ENCODE results near the gene KIF27. TPM values are rescaled to one million over a fixed set of nuclear protein-coding genes. Genes with fewer than 3 reads are reported as not detected.
"Not testable (repeated sequence)": the region's sequence is repeated elsewhere in the genome, so short reads cannot be mapped to it uniquely, and the experiment has no call there.

Gene KIF27
- total and polyA plus RNA-seq, 8 donors, result 5.6 to 26.0 (median 19.3) TPM

- H3K36me3 ChIP-seq; ATAC-seq; H3K4me3 ChIP-seq; H3K27ac ChIP-seq; H3K9me3 ChIP-seq; H3K27me3 ChIP-seq; intact Hi-C loops (cut with DNase I); DNase-seq; H3K4me1 ChIP-seq: not testable (repeated sequence)
Observed at GRCh38 chr9:83875559-83875958, 45.7 kb downstream of the KIF27 start.

- ATAC-seq; intact Hi-C loops (cut with DNase I); H3K27me3 ChIP-seq; DNase-seq; H3K4me3 ChIP-seq; H3K4me1 ChIP-seq; H3K27ac ChIP-seq; H3K9me3 ChIP-seq: not testable (repeated sequence)
- peaks cover 0 to 11% of the 10 kb centered on the region in 2 donors for H3K36me3 ChIP-seq
Observed at GRCh38 chr9:83849895-83850294, 71.3 kb downstream of the KIF27 start.

- H3K9me3 ChIP-seq; DNase-seq; H3K36me3 ChIP-seq; H3K27me3 ChIP-seq; H3K27ac ChIP-seq; H3K4me3 ChIP-seq; H3K4me1 ChIP-seq; intact Hi-C loops (cut with DNase I): not testable (repeated sequence)
- peak; percentile 84 for ATAC-seq
Observed at GRCh38 chr9:83837070-83837643, 84.1 kb downstream of the KIF27 start.

- intact Hi-C loops (cut with DNase I); H3K36me3 ChIP-seq; H3K27ac ChIP-seq; H3K27me3 ChIP-seq; H3K9me3 ChIP-seq; DNase-seq; ATAC-seq; H3K4me3 ChIP-seq; H3K4me1 ChIP-seq: not testable (repeated sequence)
Observed at GRCh38 chr9:83830426-83831071, 90.7 kb downstream of the KIF27 start.

- ATAC-seq, result peak; percentile 32
- H3K27me3 ChIP-seq; DNase-seq; intact Hi-C loops (cut with DNase I); H3K4me1 ChIP-seq; H3K36me3 ChIP-seq; H3K27ac ChIP-seq; H3K4me3 ChIP-seq; H3K9me3 ChIP-seq: not testable (repeated sequence)
Observed at GRCh38 chr9:83824986-83825623, 96.1 kb downstream of the KIF27 start.

GRCh38 chr9:83817356-83818278 is 103.6 kb downstream of the KIF27 start, which contains the start of gene GKAP1:
Gene GKAP1, minus strand, starts transcription at chr9:83817769. Its CDS starts 11,252 bp downstream, at chr9:83806517.
- DNase-seq (peak; percentile 29 to 96 (median 75)), ATAC-seq (peak; percentile 95)
- H3K9me3 ChIP-seq; H3K4me1 ChIP-seq; H3K36me3 ChIP-seq; intact Hi-C loops (cut with DNase I); H3K27me3 ChIP-seq: not testable (repeated sequence)
- H3K4me3 ChIP-seq, result peak within 1 kb of the TSS; percentile 55 to 67
- peak within 1 kb of the TSS; percentile 62 to 73 for H3K27ac ChIP-seq

- H3K4me1 ChIP-seq; ATAC-seq; H3K36me3 ChIP-seq; DNase-seq; H3K27me3 ChIP-seq; intact Hi-C loops (cut with DNase I); H3K9me3 ChIP-seq: not testable (repeated sequence)
- Histone ChIP-seq H3K4me3 (peak overlapping the region; percentile 55 to 67), H3K27ac (peak overlapping the region; percentile 62 to 73)
Observed at GRCh38 chr9:83817011-83817355, 104.2 kb downstream of the KIF27 start.

GRCh38 chr9:83815120-83815519 is 106.1 kb downstream of the KIF27 start:
- ATAC-seq, result not testable (repeated sequence)

GRCh38 chr9:83809213-83809612 is 112.0 kb downstream of the KIF27 start:
- H3K9me3 ChIP-seq; H3K36me3 ChIP-seq; intact Hi-C loops (cut with DNase I); ATAC-seq; DNase-seq; H3K27me3 ChIP-seq; H3K4me3 ChIP-seq; H3K27ac ChIP-seq; H3K4me1 ChIP-seq: not testable (repeated sequence)

More at GRCh38 chr9:83815120-83815519, 106.1 kb downstream of the KIF27 start:
- H3K4me1 ChIP-seq; H3K4me3 ChIP-seq; H3K27ac ChIP-seq; H3K36me3 ChIP-seq; DNase-seq; H3K27me3 ChIP-seq; intact Hi-C loops (cut with DNase I); H3K9me3 ChIP-seq: not testable (repeated sequence)

GRCh38 chr9:83804454-83804853 is 116.8 kb downstream of the KIF27 start:
- H3K4me1 ChIP-seq; H3K27ac ChIP-seq; H3K9me3 ChIP-seq; intact Hi-C loops (cut with DNase I); H3K36me3 ChIP-seq; H3K4me3 ChIP-seq; DNase-seq; H3K27me3 ChIP-seq; ATAC-seq: not testable (repeated sequence)

- ATAC-seq; DNase-seq; H3K27me3 ChIP-seq; H3K9me3 ChIP-seq; H3K36me3 ChIP-seq; intact Hi-C loops (cut with DNase I); H3K4me1 ChIP-seq; H3K4me3 ChIP-seq; H3K27ac ChIP-seq: not testable (repeated sequence)
Observed at GRCh38 chr9:83803941-83804340, 117.3 kb downstream of the KIF27 start.

All from left lung (tissue), 10 donors.